HG02642 (cell line): ENCODE data around the gene HMCN2.

Source experiments
- ATAC-seq: cut with Tn5 transposase; IDR thresholded peaks from one replicate; pipeline ENCODE4 v1.9.1; 2021; ENCODE audit warnings: mild to moderate bottlenecking; ENCODE audit not compliant: unreplicated experiment, poor library complexity

Gene HMCN2

GRCh38 chr9:130359819-130360218 lies 94.3 kb downstream of the HMCN2 start:
- no peak for ATAC-seq

GRCh38 chr9:130360672-130361071 lies 95.1 kb downstream of the HMCN2 start:
- ATAC-seq = no peak

- ATAC-seq = no peak
Observed at GRCh38 chr9:130361873-130362362, 96.4 kb downstream of the HMCN2 start.

- no peak for ATAC-seq
Observed at GRCh38 chr9:130362691-130363090, 97.1 kb downstream of the HMCN2 start.

GRCh38 chr9:130363755-130364404 lies 98.3 kb downstream of the HMCN2 start:
- no peak for ATAC-seq

GRCh38 chr9:130364619-130365322 lies 99.2 kb downstream of the HMCN2 start:
- ATAC-seq = no peak

- no peak for ATAC-seq
Observed at GRCh38 chr9:130365323-130365721, 99.8 kb downstream of the HMCN2 start.

GRCh38 chr9:130366072-130366471 lies 100.5 kb downstream of the HMCN2 start:
- ATAC-seq = no peak

GRCh38 chr9:130366888-130367550 lies 101.5 kb downstream of the HMCN2 start:
- no peak for ATAC-seq

GRCh38 chr9:130368631-130369103 lies 103.1 kb downstream of the HMCN2 start:
- ATAC-seq = no peak

- no peak for ATAC-seq
Observed at GRCh38 chr9:130370226-130370625, 104.7 kb downstream of the HMCN2 start.

GRCh38 chr9:130371196-130371966 lies 105.8 kb downstream of the HMCN2 start:
- ATAC-seq = no peak

- ATAC-seq = no peak
Observed at GRCh38 chr9:130372057-130372456, 106.5 kb downstream of the HMCN2 start.

GRCh38 chr9:130373679-130374325 lies 108.2 kb downstream of the HMCN2 start:
- no peak for ATAC-seq

GRCh38 chr9:130377612-130378011 lies 112.1 kb downstream of the HMCN2 start:
- no peak for ATAC-seq

GRCh38 chr9:130378875-130379648 lies 113.5 kb downstream of the HMCN2 start:
- ATAC-seq = no peak

- no peak for ATAC-seq
Observed at GRCh38 chr9:130379649-130379970, 114.0 kb downstream of the HMCN2 start.

GRCh38 chr9:130380920-130381469 lies 115.4 kb downstream of the HMCN2 start:
- ATAC-seq = no peak

GRCh38 chr9:130381660-130382059 lies 116.1 kb downstream of the HMCN2 start:
- no peak for ATAC-seq
